DMS79 (cell line): ENCODE measurements around the gene CFAP97D2.
"Not testable (repeated sequence)": the region's sequence is repeated elsewhere in the genome, so short reads cannot be mapped to it uniquely, and the experiment has no call there.

ENCODE experiments used
- DNase-seq: peaks from one replicate; lab custom pipeline; 2025; lab: John Stamatoyannopoulos, UW

CFAP97D2 gene

DNA sequence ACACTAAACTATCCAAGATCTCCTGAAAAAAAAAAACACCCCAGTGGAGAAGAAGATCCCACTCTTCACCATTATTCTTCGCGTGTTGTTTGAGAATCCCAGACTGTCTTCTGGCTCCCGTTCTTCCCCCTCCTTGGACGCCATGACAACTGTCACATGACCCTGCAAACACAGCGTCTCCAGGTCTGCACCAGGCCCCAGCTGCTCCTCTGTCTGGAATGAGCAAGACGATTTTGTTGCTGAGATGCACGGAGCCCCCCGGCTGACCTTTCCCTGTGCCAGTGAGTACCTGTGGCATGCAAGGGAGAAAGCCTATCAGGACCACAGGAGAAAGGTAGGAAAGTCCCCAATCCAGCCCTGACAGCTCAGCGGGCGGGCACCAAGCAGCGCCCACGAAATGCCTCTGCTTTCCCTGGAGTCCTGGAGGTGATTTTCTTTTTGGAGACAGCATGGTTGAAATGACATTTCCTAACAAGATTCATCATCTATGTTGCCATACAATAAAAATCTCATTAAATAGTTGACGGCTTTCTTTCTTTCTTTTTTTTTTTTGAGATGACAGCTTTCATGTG, at the start of gene CFAP97D2:
Gene CFAP97D2, plus strand, starts transcription at position 171 of the 572 bp plus-strand sequence. Its CDS starts 74 bp downstream, at position 245.
- DNase-seq, result peak; percentile 12

DNA sequence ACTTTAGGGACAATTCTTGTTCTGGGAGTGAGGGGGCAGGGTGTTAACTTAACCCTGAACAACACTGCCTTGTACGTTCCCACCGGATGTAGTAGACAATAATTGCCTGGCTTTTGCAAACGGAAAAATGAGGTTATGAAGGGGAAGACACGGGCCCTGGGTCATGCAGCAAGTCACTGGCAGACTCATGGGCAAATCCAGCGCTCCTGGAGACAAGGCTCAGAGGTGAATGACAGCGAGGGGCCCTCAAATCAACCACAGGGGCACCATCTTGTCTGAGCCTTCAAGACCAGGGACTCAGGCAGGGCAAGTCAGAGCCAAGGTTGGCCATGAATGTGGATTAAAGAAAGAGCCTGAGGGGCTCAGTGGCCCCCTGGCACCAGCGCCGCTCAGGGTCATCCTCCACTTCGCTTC, 49.4 kb upstream of the CFAP97D2 start:
- no peak for DNase-seq

DNA sequence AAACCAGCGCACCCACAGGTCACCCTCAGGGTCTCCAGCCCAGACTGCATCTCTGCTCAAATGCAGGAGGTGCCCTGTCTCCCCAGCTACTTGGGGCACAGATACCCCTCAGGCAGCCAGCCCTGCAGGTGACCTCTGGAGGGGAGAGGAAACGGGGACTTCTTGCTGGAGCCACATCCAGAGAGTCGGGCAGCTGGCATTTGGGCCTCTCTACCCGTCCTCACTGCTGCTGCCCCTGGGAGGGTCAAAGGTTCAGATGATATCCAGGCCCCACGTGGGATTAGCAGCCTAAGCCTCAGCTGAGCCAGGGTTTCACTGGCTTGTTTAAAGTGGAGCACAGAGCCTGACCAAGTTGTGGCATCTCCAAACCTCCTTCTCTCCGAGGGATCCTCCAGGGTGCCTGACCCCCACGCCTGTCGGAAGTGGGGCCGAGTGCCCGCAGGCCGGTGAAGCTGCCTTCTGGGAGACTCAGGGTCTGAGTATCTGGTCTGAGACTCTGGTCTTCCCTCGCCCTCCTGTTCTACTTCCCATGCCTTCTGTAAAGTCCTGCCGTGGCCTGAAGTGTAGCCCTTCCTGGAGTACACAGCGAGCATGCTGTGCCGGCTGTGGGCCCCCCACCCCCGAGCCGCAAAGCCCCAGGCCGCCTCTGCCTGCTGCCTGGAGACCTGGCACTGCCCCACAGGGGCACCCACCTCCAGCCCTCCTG, 48.8 kb upstream of the CFAP97D2 start:
- no peak for DNase-seq

DNA sequence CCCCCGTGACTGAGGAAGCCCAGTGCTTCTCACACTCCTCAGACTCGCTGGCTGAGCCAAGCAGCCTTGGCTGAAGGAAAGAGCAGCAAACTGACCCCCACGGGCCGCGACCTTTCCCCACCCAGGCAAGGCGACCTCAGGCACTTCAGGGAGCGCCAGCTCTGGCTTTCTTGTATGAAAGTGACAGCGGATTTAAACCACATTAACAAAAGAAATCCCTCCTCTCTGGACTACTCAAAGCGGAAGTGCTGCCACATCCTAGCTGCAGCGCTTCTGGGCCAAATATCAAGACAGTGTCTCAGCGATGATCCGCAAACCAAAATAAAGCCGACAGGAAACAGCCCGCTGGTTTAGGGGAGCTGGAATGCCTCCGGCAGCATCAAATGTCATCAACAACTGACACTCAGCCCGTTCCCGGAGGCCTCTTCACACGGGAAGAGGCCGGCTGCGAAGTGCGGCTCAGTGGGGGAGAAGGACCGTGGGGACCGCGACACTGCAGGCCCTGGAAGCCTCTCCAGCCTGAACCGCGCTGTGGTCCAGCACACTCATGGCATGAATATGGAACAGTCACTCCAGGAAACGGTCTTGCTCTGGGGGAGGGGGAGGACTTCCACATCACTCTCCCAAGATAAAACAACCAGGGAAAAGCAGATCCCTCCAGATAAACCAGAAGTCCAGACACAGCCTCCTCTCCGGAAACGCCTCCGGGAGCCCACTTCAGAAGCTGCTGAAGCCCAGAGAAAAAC, 48.0 kb upstream of the CFAP97D2 start:
- peak; percentile 92 for DNase-seq

DNA sequence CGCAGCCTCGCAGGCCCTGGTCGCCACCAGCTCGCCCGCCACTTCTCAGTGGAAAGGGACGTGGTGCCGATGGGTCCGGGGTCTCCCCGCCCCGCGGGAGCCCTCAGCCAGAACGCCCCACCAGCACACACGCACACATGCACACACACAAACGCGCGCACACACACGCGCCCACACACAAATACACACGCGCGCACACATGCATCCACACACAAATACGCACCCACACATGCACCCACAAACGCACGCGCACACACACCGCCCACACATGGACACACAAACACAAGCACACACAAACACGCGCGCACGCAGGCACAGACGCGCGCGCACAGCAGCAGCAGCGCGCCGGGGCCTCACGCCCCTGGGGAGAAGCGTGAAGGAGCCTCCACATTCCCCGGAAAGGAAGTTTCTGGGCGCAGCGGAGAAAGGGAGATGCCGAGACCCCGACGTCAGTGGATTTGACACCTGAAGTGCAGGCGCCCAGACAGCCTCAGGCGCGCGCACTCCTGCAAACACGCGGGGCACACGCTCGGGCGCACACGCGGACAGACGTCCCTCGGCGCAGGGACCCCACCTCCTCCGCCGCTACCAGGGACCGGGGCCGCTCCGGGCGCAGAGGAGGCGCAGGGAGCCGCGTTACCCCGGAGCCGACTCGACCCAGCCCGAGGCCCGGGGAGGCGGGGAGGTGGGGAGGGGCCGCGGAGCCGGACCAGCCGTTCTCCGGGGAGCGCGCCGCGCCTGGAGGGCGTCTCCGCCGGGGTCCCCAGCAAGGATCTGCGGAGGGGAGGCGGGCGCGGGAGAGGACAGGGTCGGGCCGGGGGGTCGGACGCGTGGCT, 47.3 kb upstream of the CFAP97D2 start:
- DNase-seq, result no peak

DNA sequence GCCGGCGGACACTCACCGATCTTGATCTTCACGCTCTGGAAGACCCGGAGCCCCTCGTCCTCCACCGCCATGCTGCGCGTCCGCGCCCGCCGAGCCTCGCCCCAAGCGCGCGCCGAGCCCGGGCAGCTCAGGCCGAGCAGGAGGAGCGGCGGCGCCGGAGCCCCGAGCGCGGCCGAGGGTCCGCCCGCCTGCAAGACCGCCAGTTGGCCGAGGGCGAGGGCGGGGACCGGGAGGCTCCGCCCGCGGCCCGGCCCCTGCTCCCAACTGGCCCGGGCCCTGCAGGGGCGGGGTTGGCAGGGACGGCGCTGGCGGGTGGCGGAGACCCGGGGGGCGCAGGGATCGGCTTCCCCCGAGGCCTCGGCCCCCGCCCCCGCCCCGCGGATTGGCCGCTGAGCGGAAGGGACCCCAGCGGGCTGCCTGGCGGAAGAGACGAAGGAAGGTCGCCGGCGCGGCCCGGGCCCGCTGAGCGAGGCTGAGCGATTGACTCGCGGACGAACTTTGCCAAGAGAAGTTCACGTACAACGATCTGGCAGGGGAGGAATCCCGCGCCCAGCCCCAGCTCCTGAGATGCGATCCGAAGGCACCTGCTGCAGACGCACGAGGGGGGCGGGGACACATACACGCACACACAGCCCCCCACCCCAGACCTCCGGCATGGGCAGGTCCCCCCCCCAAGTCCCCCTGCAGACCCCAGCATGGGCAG, 46.5 kb upstream of the CFAP97D2 start, which contains the start of gene RASA3:
Gene RASA3, minus strand, starts transcription at position 205 of the 703 bp plus-strand sequence. Its CDS starts 134 bp downstream, at position 71.
- peak; percentile 58 for DNase-seq

DNA sequence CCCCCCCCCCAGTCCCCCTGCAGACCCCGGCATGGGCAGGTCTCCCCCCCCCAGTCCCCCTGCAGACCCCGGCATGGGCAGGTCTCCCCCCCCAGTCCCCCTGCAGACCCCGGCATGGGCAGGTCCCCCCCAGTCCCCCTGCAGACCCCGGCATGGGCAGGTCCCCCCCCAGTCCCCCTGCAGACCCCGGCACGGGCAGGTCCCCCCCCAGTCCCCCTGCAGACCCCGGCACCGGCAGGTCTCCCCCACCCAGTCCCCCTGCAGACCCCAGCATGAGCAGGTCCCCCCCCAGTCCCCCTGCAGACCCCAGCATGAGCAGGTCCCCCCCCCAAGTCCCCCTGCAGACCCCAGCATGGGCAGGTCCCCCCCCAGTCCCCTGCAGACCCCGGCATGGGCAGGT, 45.9 kb upstream of the CFAP97D2 start:
- DNase-seq, result not testable (repeated sequence)

DNA sequence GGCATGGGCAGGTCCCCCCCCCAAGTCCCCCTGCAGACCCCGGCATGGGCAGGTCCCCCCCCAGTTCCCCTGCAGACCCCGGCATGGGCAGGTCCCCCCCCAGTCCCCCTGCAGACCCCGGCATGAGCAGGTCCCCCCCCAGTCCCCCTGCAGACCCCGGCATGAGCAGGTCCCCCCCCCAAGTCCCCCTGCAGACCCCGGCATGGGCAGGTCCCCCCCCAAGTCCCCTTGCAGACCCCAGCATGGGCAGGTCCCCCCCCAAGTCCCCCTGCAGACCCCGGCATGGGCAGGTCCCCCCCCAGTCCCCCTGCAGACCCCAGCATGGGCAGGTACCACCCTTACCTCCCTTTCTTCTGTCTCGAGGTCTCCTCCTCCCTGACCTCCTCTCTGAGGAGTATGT, 45.5 kb upstream of the CFAP97D2 start:
- not testable (repeated sequence) for DNase-seq

DNA sequence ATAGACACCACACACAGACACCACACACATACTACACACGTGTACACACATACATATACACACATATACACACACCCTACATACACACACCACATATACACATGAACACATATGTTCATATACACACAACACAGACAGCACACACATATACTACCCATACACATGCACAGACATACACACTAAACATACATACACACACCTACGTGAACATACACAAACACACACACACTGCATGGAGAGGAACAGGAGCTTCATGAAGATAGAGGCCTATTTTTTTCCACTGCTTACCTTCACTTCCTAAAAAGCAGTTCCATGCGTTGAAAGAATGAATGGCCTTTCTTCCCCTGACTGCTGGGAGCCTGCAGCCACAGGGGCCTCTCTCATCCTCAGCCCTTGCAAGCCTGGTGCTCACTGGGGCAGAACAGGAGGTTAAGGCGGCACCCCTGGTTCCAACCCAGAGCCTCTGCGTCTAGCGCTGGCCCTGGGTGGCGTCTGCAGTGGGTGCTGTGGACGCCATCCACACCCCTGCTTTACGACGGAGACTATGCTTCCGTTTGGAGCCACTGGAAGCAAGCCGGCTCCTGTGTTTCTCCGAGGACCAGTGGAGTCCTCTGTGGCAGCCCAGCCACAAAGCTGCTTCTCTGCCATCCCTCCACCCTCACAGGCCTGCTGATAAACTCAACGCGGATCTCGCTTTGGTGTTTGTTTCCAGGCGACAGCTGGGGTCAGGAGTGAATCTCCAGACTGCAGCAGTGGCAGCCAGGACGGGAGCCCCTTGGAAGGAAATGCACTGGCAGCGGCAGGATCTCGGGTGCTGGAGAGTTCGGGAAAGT, 44.7 kb upstream of the CFAP97D2 start:
- DNase-seq, result peak; percentile 86

DNA sequence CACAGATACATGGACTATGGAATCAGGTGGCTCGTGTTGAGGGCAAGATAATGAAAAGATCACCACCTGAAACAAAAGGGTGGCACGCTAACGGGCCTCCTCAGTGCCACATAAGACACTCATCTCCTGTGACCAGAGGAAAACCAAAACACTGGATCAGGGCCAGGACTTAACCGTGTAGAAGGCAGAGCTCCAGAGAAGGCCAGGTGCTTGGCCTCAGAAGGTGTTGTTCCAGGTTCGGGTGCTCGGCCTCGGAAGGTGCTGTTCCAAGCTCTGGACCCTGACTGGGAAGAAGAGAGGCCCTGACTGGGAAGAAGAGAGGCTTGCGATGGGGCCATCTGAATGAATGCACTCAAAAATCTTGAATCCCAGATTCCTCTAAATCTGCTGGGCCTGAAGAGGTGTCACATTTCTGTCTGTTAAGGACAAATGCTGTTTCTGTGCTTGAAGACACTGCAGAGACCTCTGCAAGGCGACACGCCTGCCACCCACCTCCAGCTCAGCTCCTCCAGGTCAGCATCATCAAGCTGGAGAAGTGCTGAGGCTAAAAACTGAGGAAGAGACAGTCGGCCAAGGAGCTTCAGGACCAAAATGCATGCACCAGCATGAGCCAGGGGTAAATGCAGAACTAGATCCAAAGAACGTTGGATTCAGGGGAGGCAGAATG, 44.0 kb upstream of the CFAP97D2 start:
- DNase-seq, result peak; percentile 86

DNA sequence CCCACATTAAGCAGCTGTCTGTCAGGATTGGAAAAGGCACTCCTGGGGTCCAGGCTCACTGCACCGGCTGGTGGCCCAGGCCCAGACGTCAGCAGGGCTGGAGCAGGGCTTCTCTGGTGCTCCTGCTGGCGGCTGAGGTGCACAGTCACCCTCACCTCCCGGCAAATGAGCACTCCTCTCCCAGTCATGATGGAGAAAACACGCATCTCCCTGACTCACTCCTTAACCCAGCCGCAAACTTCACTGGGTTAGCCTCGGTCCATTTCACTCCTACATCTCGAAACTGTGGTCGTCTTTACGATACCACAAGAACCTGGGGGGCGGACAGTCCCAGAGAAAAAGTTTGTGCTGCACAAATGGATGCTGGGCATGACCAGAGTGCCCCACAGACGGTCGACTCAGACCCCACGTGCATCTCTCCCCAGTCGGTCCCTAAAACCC, 43.3 kb upstream of the CFAP97D2 start:
- no peak for DNase-seq

DNA sequence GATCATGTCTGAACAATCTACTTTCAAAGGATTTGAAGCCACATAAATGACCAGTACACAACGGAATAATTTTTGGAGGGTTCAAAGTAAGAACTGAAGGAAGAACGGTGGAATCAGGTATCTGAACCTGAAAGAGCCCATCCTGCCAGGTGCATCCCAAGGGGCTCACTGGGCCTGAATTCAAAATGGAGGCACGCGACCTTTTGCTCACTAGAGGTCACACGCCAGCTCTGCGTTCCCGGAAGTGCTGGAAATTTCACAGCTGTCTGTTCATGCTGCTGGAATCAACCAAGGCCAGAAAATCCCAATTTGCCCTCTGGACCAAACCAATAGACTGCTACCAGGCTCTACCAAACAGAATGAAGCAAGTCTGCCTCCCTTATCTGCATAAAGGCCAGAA, 42.5 kb upstream of the CFAP97D2 start:
- no peak for DNase-seq

DNA sequence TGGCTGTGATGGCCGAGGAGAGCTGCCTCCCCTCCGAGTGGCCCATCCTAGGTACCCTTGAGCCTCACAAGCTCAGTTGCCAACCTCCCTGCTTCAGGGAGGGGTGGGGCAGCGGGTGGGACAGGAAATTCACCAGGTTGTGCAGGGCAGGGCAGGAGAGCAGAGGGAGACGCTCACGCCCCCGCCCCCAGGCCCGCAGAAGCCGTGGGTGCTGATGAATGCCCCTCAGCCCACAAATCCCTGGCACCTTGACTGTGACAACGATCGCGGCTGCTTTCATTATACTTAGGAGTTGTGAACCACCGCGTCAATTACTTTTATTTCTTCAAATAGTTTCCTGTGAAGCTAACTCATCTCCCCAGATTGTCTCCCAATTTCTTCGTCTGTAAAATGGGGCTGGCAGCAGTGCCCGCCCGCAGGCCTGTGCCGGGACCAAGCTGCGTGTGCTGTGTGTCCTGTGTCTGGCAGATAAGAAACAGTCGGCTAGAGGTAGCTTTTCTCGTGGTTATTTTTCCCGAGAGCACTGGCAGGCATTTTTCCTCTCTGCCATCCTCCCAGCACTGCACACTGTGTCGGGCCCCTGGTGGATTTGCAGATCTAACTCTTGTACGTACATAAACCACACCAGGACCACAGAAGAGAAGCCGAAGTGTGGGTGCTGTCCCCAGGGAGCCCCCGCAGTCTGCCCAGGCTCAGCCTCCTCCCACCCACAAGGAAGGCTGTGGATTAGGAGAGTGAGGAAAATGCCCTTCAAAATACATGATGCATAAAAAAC, 38.7 kb upstream of the CFAP97D2 start:
- no peak for DNase-seq

DNA sequence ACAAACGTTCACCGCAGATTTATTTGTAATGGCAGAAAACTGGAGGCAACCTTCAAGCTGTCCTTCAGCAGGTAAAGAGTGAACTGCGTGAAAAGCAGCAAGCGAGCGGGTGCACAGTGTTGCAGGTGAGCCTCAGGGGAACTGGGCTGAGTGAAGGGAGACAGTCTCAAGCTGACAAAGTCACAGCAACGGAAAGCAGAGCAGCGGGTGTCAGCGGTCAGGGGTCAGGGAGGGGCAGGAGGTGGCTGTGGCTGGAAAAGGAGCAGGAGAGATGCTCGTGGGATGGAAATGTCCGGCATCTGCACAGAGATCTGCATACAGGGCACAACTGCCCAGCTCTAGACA, 38.2 kb upstream of the CFAP97D2 start:
- DNase-seq, result peak; percentile 70

DNA sequence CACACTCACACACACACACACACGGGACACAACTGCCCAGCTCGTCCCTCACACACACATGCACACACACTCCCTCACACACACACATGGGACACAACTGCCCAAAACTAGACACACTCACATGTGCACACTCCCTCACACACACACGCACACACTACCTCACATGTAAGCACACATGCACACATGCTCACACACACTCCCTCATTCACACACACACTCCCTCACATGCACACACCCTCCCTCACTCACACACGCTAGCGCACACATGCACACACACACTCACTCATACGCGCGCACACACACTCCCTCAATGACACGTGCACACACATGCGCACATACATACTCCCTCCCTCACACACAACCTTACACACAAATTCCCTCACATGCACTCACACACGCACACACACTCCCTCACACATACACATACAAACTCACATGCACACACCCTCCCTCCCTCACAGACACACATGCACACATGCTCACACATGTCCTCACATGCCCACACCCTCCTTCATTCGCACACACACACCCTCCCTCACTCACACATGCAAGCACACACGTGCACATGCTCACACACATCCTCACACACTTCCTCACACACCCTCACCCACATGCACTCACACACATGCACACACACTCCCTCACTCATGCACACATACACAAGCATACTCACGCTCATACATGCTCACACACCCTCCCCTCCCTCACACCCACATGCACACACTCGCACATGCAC, 37.6 kb upstream of the CFAP97D2 start:
- DNase-seq, result no peak

DNA sequence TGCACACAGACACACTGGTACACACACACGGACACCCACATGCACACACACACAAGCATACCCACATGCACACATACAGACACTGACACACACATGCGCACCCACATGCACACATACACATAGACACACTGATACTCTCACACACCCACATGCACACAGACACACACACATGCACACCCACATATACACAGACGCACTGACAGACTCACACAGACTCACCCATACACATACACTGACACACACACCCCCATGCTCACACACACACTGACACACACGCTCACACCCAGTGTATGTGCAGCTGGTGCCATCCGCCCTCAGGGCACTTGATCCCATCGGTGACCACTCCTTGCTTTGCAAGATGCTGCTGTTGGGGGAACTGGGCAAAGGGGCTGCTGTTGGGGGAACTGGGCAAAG, 36.9 kb upstream of the CFAP97D2 start:
- DNase-seq, result no peak

DNA sequence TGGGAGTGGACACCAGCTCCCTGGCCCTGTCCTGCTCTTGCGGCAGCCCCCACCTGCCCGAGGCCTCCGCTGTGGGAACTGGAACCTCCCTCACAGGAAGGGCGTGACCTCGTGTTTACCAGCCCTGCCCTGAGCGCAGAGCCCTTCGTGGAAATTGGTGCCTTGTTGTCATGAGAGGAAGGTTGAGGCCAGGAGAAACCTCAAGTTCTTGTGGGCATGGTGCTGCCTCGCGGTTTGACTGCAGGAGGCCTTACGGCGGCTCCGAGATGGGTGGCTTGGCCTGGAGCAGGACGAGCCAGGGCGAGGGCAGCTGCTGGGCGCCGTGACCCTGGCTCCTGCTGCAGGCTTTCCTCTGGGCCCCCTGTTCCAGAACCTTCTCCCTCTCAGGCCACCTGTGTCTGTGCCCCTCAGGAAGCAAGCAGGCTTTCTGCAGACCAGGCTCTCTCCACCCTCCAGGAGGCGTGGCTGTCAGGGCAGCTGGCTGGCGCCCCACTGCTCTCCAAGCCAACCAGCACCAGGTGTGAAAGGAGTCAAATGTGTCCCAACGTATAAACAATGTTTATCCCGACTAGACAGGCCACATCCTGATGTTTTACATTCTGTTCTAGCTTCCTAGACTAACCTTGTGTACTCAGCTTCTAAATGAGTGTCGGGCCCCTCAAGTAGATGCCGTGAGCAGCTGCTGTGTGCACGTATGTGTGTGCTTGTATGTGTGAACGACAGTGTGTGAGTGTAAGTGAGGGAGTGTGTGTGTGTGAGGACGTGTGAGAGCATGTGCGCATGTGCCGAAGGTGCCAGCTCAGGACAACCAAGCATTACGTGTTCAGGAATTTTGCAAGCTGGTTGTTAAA, 36.2 kb upstream of the CFAP97D2 start:
- DNase-seq, result peak; percentile 92
